ENCODE data around the gene PZP. TPM values are rescaled to one million over a fixed set of nuclear protein-coding genes. Genes with fewer than 3 reads are reported as not detected.

PZP gene
- total RNA-seq, 1 donor from 2014 or later, result not detected

GRCh38 chr12:9111525-9111924 is 96.7 kb downstream of the PZP start:
- no peak for TF ChIP-seq CTCF (IDR thresholded peaks at IDR 0.05)
- Histone ChIP-seq H3K36me3 (peaks cover 43 to 61% of the 10 kb centered on the region in 2 donors), H3K27ac (peak overlapping the region in 1 of 2 donors; percentile 2), H3K4me3 (no peak overlapping the region), H3K9me3 (no peaks in the 10 kb centered on the region), H3K27me3 (no peaks in the 10 kb centered on the region), H3K4me1 (no peaks in the 10 kb centered on the region)
- intact Hi-C loops (cut with DNase I), result loop anchor here (10.0 kb wide), 2 partner anchors 1077 to 1103 kb away; partner anchors contain the start of genes FOXJ2 and GABARAPL1
- no peak for DNase-seq (ENCODE audit: low spot score in 2 of 2)

- intact Hi-C loops (cut with DNase I), result loop anchor here (10.0 kb wide), 2 partner anchors 1075 to 1105 kb away; partner anchors contain the start of genes FOXJ2 and GABARAPL1
- DNase-seq (ENCODE audit: low spot score in 2 of 2), result no peak
- Histone ChIP-seq H3K36me3 (peaks cover 57 to 77% of the 10 kb centered on the region in 2 donors), H3K9me3 (no peaks in the 10 kb centered on the region), H3K27ac (no peak overlapping the region), H3K4me3 (no peak overlapping the region), H3K27me3 (no peaks in the 10 kb centered on the region), H3K4me1 (no peaks in the 10 kb centered on the region)
- no peak for TF ChIP-seq CTCF (IDR thresholded peaks at IDR 0.05)
These were observed 98.3 kb downstream of the PZP start for GRCh38 chr12:9109737-9110491.

GRCh38 chr12:9109213-9109522 is 99.0 kb downstream of the PZP start:
- Histone ChIP-seq H3K9me3 (no peaks in the 10 kb centered on the region), H3K4me1 (no peaks in the 10 kb centered on the region), H3K27me3 (no peaks in the 10 kb centered on the region), H3K4me3 (no peak overlapping the region), H3K36me3 (peaks cover 64 to 85% of the 10 kb centered on the region in 2 donors), H3K27ac (no peak overlapping the region)
- intact Hi-C loops (cut with DNase I), result no loop called here
- DNase-seq (ENCODE audit: low spot score in 2 of 2), result no peak
- TF ChIP-seq CTCF (IDR thresholded peaks at IDR 0.05), result no peak

DNA sequence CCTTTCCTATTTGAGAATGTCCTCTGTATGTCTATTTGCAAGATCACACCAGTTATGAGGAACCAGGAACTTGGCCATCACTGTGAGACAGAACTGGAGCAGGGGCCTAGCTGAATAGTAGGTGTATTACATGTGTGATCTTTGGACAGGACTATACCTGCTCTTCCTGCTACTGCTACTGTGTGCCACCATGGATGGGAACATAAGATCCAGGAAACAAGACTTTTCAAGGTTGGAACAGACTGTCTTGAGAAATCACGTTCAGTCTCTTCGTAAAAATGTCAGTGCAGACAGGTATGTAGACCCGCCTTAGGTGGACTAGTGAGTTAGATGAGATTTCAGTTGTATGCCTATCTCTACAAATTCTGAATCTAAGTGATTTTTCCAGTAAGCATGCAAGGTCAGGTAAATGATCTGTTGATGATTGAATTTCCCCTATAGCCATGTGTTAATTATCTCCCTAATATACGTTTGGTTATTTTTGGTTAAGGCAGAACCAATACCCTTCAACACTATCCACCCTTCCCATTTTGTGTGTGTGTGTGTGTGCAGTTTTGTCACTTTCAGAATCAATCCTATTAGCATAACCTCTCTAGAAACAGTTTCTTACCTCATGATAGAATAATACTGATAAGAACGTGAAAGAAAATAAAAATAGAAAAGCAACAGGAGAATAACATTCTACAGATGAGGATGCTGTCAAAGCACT is 99.5 kb downstream of the PZP start:
- Histone ChIP-seq H3K4me1 (no peaks in the 10 kb centered on the region), H3K36me3 (peaks cover 69 to 90% of the 10 kb centered on the region in 2 donors), H3K27me3 (no peaks in the 10 kb centered on the region), H3K27ac (no peak overlapping the region), H3K4me3 (no peak overlapping the region), H3K9me3 (no peaks in the 10 kb centered on the region)
- TF ChIP-seq CTCF (IDR thresholded peaks at IDR 0.05), result no peak
- no peak for DNase-seq (ENCODE audit: low spot score in 2 of 2)
- intact Hi-C loops (cut with DNase I), result no loop called here

DNA sequence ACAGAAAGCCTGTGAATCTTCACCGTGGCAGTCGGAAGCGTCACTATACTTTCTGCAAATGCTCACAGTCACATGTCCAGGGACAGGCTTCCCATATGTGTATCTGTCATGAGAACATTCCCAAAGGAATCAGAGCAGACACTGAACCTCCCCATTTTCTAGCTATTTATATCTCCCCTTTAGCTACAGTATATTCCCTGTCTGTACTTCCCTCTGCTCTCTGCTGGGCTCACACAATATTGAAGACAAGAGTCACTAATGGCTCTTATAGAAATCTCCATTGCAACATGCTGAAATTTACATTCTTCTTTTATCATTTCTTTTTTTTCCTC is 100.7 kb downstream of the PZP start:
- Histone ChIP-seq H3K4me1 (no peaks in the 10 kb centered on the region), H3K27me3 (no peaks in the 10 kb centered on the region), H3K9me3 (no peaks in the 10 kb centered on the region), H3K27ac (no peak overlapping the region), H3K36me3 (peaks cover 69 to 92% of the 10 kb centered on the region in 2 donors), H3K4me3 (no peak overlapping the region)
- no peak for DNase-seq (ENCODE audit: low spot score in 2 of 2)
- TF ChIP-seq CTCF (IDR thresholded peaks at IDR 0.05), result no peak
- intact Hi-C loops (cut with DNase I), result no loop called here

Data from ascending aorta (tissue), 2 donors.